ENCODE data around the gene SMG6. TPM values are rescaled to one million over a fixed set of nuclear protein-coding genes. Genes with fewer than 3 reads are reported as not detected.
A peak's percentile ranks its signal among the peaks of the same experiment; 100 is the strongest.
"Not testable (repeated sequence)": the region's sequence is repeated elsewhere in the genome, so short reads cannot be mapped to it uniquely, and the experiment has no call there.

SMG6 gene
- total and polyA plus RNA-seq, 7 experiments from 2014 or later = 8.6 to 65.3 (median 52.7) TPM

- H3K27me3 Mint-ChIP-seq; intact Hi-C loops (cut with micrococcal nuclease); H3K27ac ChIP-seq (ENCODE audit: low read depth, low read length); H3K4me3 Mint-ChIP-seq; H3K27ac Mint-ChIP-seq; H3K9me3 ChIP-seq (ENCODE audit: control insufficient read depth in 2 of 3, low read length in 3 of 3); H3K9me3 Mint-ChIP-seq; H3K4me1 ChIP-seq (ENCODE audit: control insufficient read depth in 2 of 2, insufficient read depth in 2 of 2, low read length in 2 of 2); H3K4me1 Mint-ChIP-seq; H3K27me3 ChIP-seq (ENCODE audit: control insufficient read depth in 2 of 2, insufficient read depth in 2 of 2, low read length in 2 of 2); DNase-seq; ATAC-seq; H3K4me3 ChIP-seq (ENCODE audit: low read length); H3K36me3 ChIP-seq (ENCODE audit: control insufficient read depth in 2 of 3, insufficient read depth in 3 of 3, low read length in 3 of 3): not testable (repeated sequence)
- CTCF ChIA-PET = interaction anchor here (0.6 kb wide), 1 partner anchor 99 kb away, joined by 3 read pairs; no protein-coding TSS in a partner anchor
- POLR2A ChIA-PET = interaction anchor here (1.9 kb wide), 1 partner anchor 20 kb away, joined by 6 read pairs; the partner anchor contains the start of gene TSR1
- peaks cover 0 to 16% (median 9%) of the 10 kb centered on the region in 5 donors for H3K36me3 Mint-ChIP-seq
Observed at GRCh38 chr17:2316916-2317205, 13.3 kb upstream of the SMG6 start.

DNA sequence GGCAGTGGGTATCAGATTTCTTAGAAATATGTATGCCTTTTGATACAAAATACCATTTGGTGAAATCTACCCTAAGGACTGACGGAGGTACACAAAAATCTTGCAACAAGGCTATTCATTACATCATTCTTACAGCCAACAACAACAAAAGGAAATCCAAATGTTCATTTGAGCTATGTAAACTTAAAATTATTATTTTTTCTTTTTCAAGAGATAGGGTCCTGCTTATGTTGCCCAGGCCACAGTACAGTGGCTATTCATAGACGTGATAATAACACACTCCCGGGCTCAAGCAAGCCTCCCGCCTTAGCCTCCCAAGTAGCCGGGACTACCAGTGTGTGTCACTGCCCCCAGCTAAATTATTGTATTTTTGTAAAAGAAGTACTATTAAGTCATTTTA, 9.2 kb upstream of the SMG6 start:
- no peak for DNase-seq
- Histone ChIP-seq H3K36me3 (ENCODE audit: control insufficient read depth in 2 of 3, insufficient read depth in 3 of 3, low read length in 3 of 3) (no peaks in the 10 kb centered on the region), H3K4me3 (ENCODE audit: low read length) (no peak overlapping the region), H3K4me1 (ENCODE audit: control insufficient read depth in 2 of 2, insufficient read depth in 2 of 2, low read length in 2 of 2) (no peaks in the 10 kb centered on the region), H3K27me3 (ENCODE audit: control insufficient read depth in 2 of 2, insufficient read depth in 2 of 2, low read length in 2 of 2) (no peaks in the 10 kb centered on the region), H3K9me3 (ENCODE audit: control insufficient read depth in 2 of 3, low read length in 3 of 3) (no peaks in the 10 kb centered on the region), H3K27ac (ENCODE audit: low read depth, low read length) (no peak overlapping the region)
- intact Hi-C loops (cut with micrococcal nuclease) = no loop called here
- ATAC-seq = no peak
- no peak overlapping the region for H3K4me3 Mint-ChIP-seq
- peaks cover 0 to 8% (median 0%) of the 10 kb centered on the region in 5 donors for H3K36me3 Mint-ChIP-seq
- H3K9me3 Mint-ChIP-seq = no peaks in the 10 kb centered on the region
- peaks cover 3 to 6% (median 5%) of the 10 kb centered on the region in 7 donors for H3K4me1 Mint-ChIP-seq
- ChIA-PET POLR2A (interaction anchor here (1.0 kb wide), 1 partner anchor 18 kb away, joined by 3 read pairs; no protein-coding TSS in a partner anchor), CTCF (interaction anchor here (0.8 kb wide), 2 partner anchors 255 to 1172 kb away, joined by 3 to 4 read pairs; no protein-coding TSS in a partner anchor)
- H3K27ac Mint-ChIP-seq = no peak overlapping the region
- H3K27me3 Mint-ChIP-seq = no peaks in the 10 kb centered on the region

GRCh38 chr17:2309338-2310154, 6.0 kb upstream of the SMG6 start:
- H3K27me3 Mint-ChIP-seq = no peaks in the 10 kb centered on the region
- no peak overlapping the region for H3K27ac Mint-ChIP-seq

GRCh38 chr17:2304931-2305330, 1.3 kb upstream of the SMG6 start:
- no peak for DNase-seq
- H3K27ac ChIP-seq (ENCODE audit: low read depth, low read length) = no peak overlapping the region
- POLR2A ChIA-PET = interaction anchor here (0.6 to 0.7 kb wide), 3 partner anchors 47 to 428 kb away, joined by 3 to 7 read pairs (median 4); no protein-coding TSS in a partner anchor
- H3K4me3 ChIP-seq (ENCODE audit: low read length) = no peak overlapping the region
- Mint-ChIP-seq H3K9me3 (no peaks in the 10 kb centered on the region), H3K27me3 (no peaks in the 10 kb centered on the region), H3K4me1 (peaks cover 26 to 53% (median 46%) of the 10 kb centered on the region in 7 donors), H3K36me3 (peaks cover 4 to 19% (median 6%) of the 10 kb centered on the region in 5 donors), H3K27ac (peak overlapping the region in 4 of 9 donors; percentile 9 to 78 (median 68)), H3K4me3 (peak overlapping the region; percentile 44 to 93 (median 73))
- H3K36me3 ChIP-seq (ENCODE audit: control insufficient read depth in 2 of 3, insufficient read depth in 3 of 3, low read length in 3 of 3) = peaks cover 0 to 11% (median 4%) of the 10 kb centered on the region in 3 experiments
- H3K4me1 ChIP-seq (ENCODE audit: control insufficient read depth in 2 of 2, insufficient read depth in 2 of 2, low read length in 2 of 2) = peaks cover 9 to 13% of the 10 kb centered on the region in 2 donors
- H3K27me3 ChIP-seq (ENCODE audit: control insufficient read depth in 2 of 2, insufficient read depth in 2 of 2, low read length in 2 of 2) = no peaks in the 10 kb centered on the region
- intact Hi-C loops (cut with micrococcal nuclease) = loop anchor here (5.0 to 10.0 kb wide), 2 partner anchors 112 to 660 kb away; partner anchors contain the start of genes RILP (in 1 of the 2) and SCARF1 (in 1 of the 2)
- CTCF ChIA-PET = interaction anchor here (1.5 kb wide), 1 partner anchor 31 kb away, joined by 4 read pairs; the partner anchor contains the start of gene TSR1
- no peak for ATAC-seq
- no peaks in the 10 kb centered on the region for H3K9me3 ChIP-seq (ENCODE audit: control insufficient read depth in 2 of 3, low read length in 3 of 3)

More at GRCh38 chr17:2309338-2310154, 6.0 kb upstream of the SMG6 start:
- no peak overlapping the region for H3K4me3 ChIP-seq (ENCODE audit: low read length)
- ChIA-PET POLR2A (no interaction called here), CTCF (no interaction called here)
- H3K9me3 ChIP-seq (ENCODE audit: control insufficient read depth in 2 of 3, low read length in 3 of 3) = no peaks in the 10 kb centered on the region
- H3K4me1 ChIP-seq (ENCODE audit: control insufficient read depth in 2 of 2, insufficient read depth in 2 of 2, low read length in 2 of 2) = no peaks in the 10 kb centered on the region
- intact Hi-C loops (cut with micrococcal nuclease) = loop anchor here in 1 of 2 donors (10.0 kb wide), 1 partner anchor 665 kb away; the partner anchor contains the start of genes RILP and SCARF1
- H3K36me3 ChIP-seq (ENCODE audit: control insufficient read depth in 2 of 3, insufficient read depth in 3 of 3, low read length in 3 of 3) = no peaks in the 10 kb centered on the region
- peaks cover 0 to 15% (median 0%) of the 10 kb centered on the region in 5 donors for H3K36me3 Mint-ChIP-seq
- H3K9me3 Mint-ChIP-seq = no peaks in the 10 kb centered on the region
- no peak for DNase-seq
- no peak overlapping the region for H3K27ac ChIP-seq (ENCODE audit: low read depth, low read length)
- no peak overlapping the region for H3K4me3 Mint-ChIP-seq
- no peak for ATAC-seq
- no peaks in the 10 kb centered on the region for H3K27me3 ChIP-seq (ENCODE audit: control insufficient read depth in 2 of 2, insufficient read depth in 2 of 2, low read length in 2 of 2)
- peaks cover 16 to 25% (median 22%) of the 10 kb centered on the region in 7 donors for H3K4me1 Mint-ChIP-seq

DNA sequence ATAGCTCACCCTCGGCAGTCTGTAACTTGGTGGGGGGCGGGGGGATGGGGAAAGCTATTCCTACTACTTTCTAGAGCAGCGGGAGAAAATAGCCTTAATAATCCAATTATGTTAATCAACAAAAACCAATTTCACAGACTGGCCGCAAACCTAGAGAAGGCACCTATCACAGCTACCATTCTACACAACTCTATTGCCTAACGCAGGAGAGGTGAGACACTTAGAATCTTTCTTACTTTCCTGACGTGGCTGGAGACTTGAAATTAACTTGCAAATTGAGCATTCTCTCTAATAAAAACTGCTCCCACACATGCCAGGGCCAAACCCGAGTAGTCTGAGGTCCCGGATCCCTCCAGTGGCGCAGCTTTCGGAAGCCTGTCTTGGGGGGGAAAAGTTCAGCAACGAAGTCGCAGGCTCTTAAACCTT, 794 bp downstream of the SMG6 start:
- DNase-seq (peak in 4 of 9 donors; percentile 18 to 41 (median 28)), ATAC-seq (no peak)
- intact Hi-C loops (cut with micrococcal nuclease) = loop anchor here (1.0 to 10.0 kb wide), 13 partner anchors 34 to 658 kb away; partner anchors contain the start of genes RILP (in 2 of the 2), TSR1 (in 2 of the 2), MNT (in 1 of the 2) and OVCA2 (in 1 of the 2)
- H3K4me1 Mint-ChIP-seq = peaks cover 25 to 66% (median 51%) of the 10 kb centered on the region in 7 donors
- peaks cover 4 to 28% (median 5%) of the 10 kb centered on the region in 3 experiments for H3K36me3 ChIP-seq (ENCODE audit: control insufficient read depth in 2 of 3, insufficient read depth in 3 of 3, low read length in 3 of 3)
- no peaks in the 10 kb centered on the region for H3K27me3 ChIP-seq (ENCODE audit: control insufficient read depth in 2 of 2, insufficient read depth in 2 of 2, low read length in 2 of 2)
- ChIA-PET POLR2A (interaction anchor here (0.5 to 2.4 kb wide), 16 partner anchors 11 to 292 kb away, joined by 3 to 21 read pairs (median 3); partner anchors contain the start of genes DPH1, HIC1 and TSR1), CTCF (interaction anchor here (0.9 kb wide), 1 partner anchor 20 kb away, joined by 3 read pairs; no protein-coding TSS in a partner anchor)
- peak overlapping the region; percentile 76 to 95 (median 84) for H3K27ac Mint-ChIP-seq
- H3K9me3 ChIP-seq (ENCODE audit: control insufficient read depth in 2 of 3, low read length in 3 of 3) = no peaks in the 10 kb centered on the region
- peak overlapping the region; percentile 98 for H3K27ac ChIP-seq (ENCODE audit: low read depth, low read length)
- H3K9me3 Mint-ChIP-seq = no peaks in the 10 kb centered on the region
- no peaks in the 10 kb centered on the region for H3K27me3 Mint-ChIP-seq
- peaks cover 9 to 13% of the 10 kb centered on the region in 2 donors for H3K4me1 ChIP-seq (ENCODE audit: control insufficient read depth in 2 of 2, insufficient read depth in 2 of 2, low read length in 2 of 2)
- peaks cover 8 to 26% (median 12%) of the 10 kb centered on the region in 5 donors for H3K36me3 Mint-ChIP-seq
- peak overlapping the region; percentile 90 to 98 (median 92) for H3K4me3 Mint-ChIP-seq
- H3K4me3 ChIP-seq (ENCODE audit: low read length) = peak overlapping the region; percentile 75

DNA sequence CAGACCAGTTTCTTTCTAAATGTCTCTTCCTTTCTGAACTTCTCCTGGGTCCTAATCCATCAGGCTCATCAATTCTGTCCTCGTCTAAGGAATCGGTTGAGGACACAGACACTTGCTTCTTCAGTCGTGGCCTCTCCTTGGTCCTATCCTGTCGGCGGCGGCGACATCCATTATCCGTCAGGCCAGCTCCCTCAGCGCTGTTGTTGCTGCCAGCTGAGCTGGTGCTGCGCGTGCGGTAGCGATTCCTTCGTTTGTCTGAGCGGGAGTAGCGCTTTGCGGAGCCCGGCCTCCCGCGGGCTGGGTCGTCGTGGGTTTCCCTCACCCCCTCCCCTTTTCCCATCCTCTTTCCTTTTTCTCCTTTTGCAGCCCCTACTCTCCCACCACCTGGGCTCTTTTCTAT, 3.8 kb downstream of the SMG6 start:
- intact Hi-C loops (cut with micrococcal nuclease) = loop anchor here (5.0 to 10.0 kb wide), 2 partner anchors 118 to 655 kb away; partner anchors contain the start of genes RILP (in 1 of the 2) and SCARF1 (in 1 of the 2)
- H3K36me3 Mint-ChIP-seq = peaks cover 27 to 44% (median 30%) of the 10 kb centered on the region in 5 donors
- H3K4me1 Mint-ChIP-seq = peaks cover 31 to 74% (median 59%) of the 10 kb centered on the region in 7 donors

More for the DNA sequence above, 3.8 kb downstream of the SMG6 start:
- Histone ChIP-seq H3K27ac (ENCODE audit: low read depth, low read length) (no peak overlapping the region), H3K4me1 (ENCODE audit: control insufficient read depth in 2 of 2, insufficient read depth in 2 of 2, low read length in 2 of 2) (peaks cover 9 to 13% of the 10 kb centered on the region in 2 donors), H3K36me3 (ENCODE audit: control insufficient read depth in 2 of 3, insufficient read depth in 3 of 3, low read length in 3 of 3) (peaks cover 5 to 55% (median 13%) of the 10 kb centered on the region in 3 experiments), H3K4me3 (ENCODE audit: low read length) (no peak overlapping the region), H3K9me3 (ENCODE audit: control insufficient read depth in 2 of 3, low read length in 3 of 3) (no peaks in the 10 kb centered on the region), H3K27me3 (ENCODE audit: control insufficient read depth in 2 of 2, insufficient read depth in 2 of 2, low read length in 2 of 2) (no peaks in the 10 kb centered on the region)
- ATAC-seq (no peak), DNase-seq (no peak)
- CTCF ChIA-PET = interaction anchor here (0.7 kb wide), 1 partner anchor 18 kb away, joined by 3 read pairs; no protein-coding TSS in a partner anchor
- no peaks in the 10 kb centered on the region for H3K9me3 Mint-ChIP-seq
- no peaks in the 10 kb centered on the region for H3K27me3 Mint-ChIP-seq
- POLR2A ChIA-PET = interaction anchor here (1.2 kb wide), 1 partner anchor 37 kb away, joined by 4 read pairs; the partner anchor contains the start of gene TSR1
- H3K4me3 Mint-ChIP-seq = no peak overlapping the region
- H3K27ac Mint-ChIP-seq = peak overlapping the region in 1 of 9 donors; percentile 55
